Measurements from ENCODE around the gene STRN3. TPM values are rescaled to one million over a fixed set of nuclear protein-coding genes. Genes with fewer than 3 reads are reported as not detected.

The STRN3 gene
- total and polyA plus RNA-seq, 2 of the 8 experiments (the other 6 are each of a cell fraction or from before 2014, with no cell fraction given): 8.7 to 38.1 TPM

DNA sequence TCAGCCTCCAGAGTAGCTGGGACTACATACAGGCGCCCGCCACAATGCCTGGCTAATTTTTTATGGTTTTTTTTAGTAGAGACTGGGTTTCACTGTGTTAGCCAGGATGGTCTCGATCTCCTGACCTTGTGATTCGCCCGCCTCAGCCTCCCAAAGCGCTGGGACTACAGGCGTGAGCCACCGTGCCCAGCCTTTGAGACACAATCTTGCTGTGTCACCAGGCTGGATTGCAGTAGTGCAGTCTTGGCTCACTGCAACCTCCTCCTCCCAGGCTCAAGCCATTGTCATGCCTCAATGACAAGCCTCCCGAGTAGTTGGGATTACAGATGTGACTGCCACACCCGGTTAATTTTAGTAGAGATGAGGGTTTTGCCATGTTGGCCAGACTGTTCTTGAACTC lies 21.3 kb upstream of the STRN3 start:
- H2BK20ac ChIP-seq (ENCODE audit: low read length): no peak overlapping the region
- no peaks in the 10 kb centered on the region for H4K20me1 ChIP-seq (replicated peaks in 1 of 2; ENCODE audit: control insufficient read depth in 1 of 2, insufficient read depth in 2 of 2, low read length in 2 of 2)
- no peak overlapping the region for H3K56ac ChIP-seq (replicated peaks; ENCODE audit: insufficient read length, low read depth, low read length)
- FAIRE-seq: no peak
- POLR2A ChIA-PET (ENCODE audit: partially characterized antibody): interaction anchor here (1.0 kb wide), 1 partner anchor 22 kb away, joined by 4 read pairs; the partner anchor contains the start of genes AP4S1 and STRN3
- H3K4me3 ChIP-seq (ENCODE audit: extremely low read depth in 1 of 4, insufficient read depth in 2 of 4, low read depth in 3 of 4, low read length in 4 of 4): no peak overlapping the region
- H3K27me3 ChIP-seq (replicated peaks in 1 of 4; ENCODE audit: control insufficient read depth in 3 of 4, extremely low read depth in 1 of 4, insufficient read depth in 3 of 4, low read length in 3 of 4): no peaks in the 10 kb centered on the region
- no peak overlapping the region for H2AK5ac ChIP-seq (ENCODE audit: low read depth, low read length)
- no peaks in the 10 kb centered on the region for H3K9me3 ChIP-seq (ENCODE audit: insufficient read depth in 2 of 2, low read depth in 1 of 2, low read length in 1 of 2)
- no peak overlapping the region for H2BK15ac ChIP-seq (ENCODE audit: low read length)
- H3K18ac ChIP-seq (ENCODE audit: extremely low read depth, low read length): no peak overlapping the region
- H2BK120ac ChIP-seq (replicated peaks; ENCODE audit: low read depth, low read length): no peak overlapping the region
- no peaks in the 10 kb centered on the region for H3K36me3 ChIP-seq (ENCODE audit: control insufficient read depth in 2 of 4, insufficient read depth in 4 of 4, low read length in 3 of 4)
- CTCF ChIA-PET (ENCODE audit: partially characterized antibody): interaction anchor here (2.1 kb wide), 1 partner anchor 10 kb away, joined by 7 read pairs; no protein-coding TSS in a partner anchor
- H4K91ac ChIP-seq (replicated peaks; ENCODE audit: insufficient read length, low read length): no peak overlapping the region
- no peak overlapping the region for H3K9ac ChIP-seq (replicated peaks in 1 of 4; ENCODE audit: extremely low read depth in 1 of 4, low read depth in 3 of 4, low read length in 3 of 4)
- no peak overlapping the region for H2BK5ac ChIP-seq (ENCODE audit: low read depth, low read length)
- H3K79me1 ChIP-seq (ENCODE audit: low read depth, low read length): no peaks in the 10 kb centered on the region
- no peak overlapping the region for H4K5ac ChIP-seq (ENCODE audit: insufficient read length, low read depth, low read length)
- no peaks in the 10 kb centered on the region for H3K23me2 ChIP-seq (ENCODE audit: low read depth, low read length)
- H3K4ac ChIP-seq (replicated peaks; ENCODE audit: insufficient read length, low read depth, low read length): no peak overlapping the region
- no peak overlapping the region for H3K27ac ChIP-seq (ENCODE audit: low read depth, low read length)
- no peak overlapping the region for H3K23ac ChIP-seq (ENCODE audit: insufficient read length)
- H3K79me2 ChIP-seq (ENCODE audit: control insufficient read depth in 1 of 2, insufficient read depth in 2 of 2, low read length in 2 of 2): no peaks in the 10 kb centered on the region
- no peak overlapping the region for H2BK12ac ChIP-seq (ENCODE audit: low read depth, low read length)
- DNase-seq (ENCODE audit: low read depth in 1 of 2, low spot score in 2 of 2): no peak
- no peak overlapping the region for H4K8ac ChIP-seq (ENCODE audit: extremely low read depth, insufficient read depth, low read length)
- H2AFZ ChIP-seq (ENCODE audit: low read length): no peak overlapping the region
- H3K4me1 ChIP-seq (replicated peaks in 1 of 4; ENCODE audit: control insufficient read depth in 3 of 4, insufficient read depth in 4 of 4, low read length in 3 of 4): no peaks in the 10 kb centered on the region; a peak in 1 of 7 replicates
- H3K14ac ChIP-seq (ENCODE audit: insufficient read length): no peak overlapping the region
- WGBS, 2 experiments (ENCODE audit: extremely low coverage in 1 of 2, insufficient coverage in 1 of 2, insufficient read length in 1 of 2, insufficient replicate concordance in 2 of 2, low coverage in 1 of 2, low lambda C conversion rate in 2 of 2, missing lambda C conversion rate in 1 of 2): 97% methylated on average over 7 of the region's 10 CpGs; no CpG with 5 or more reads in 1 of the 2 experiments
- H3K4me2 ChIP-seq (ENCODE audit: insufficient read depth in 1 of 2, low read depth in 2 of 2, low read length in 2 of 2): no peak overlapping the region
- TF ChIP-seq JUND (IDR thresholded peaks at IDR 0.05; ENCODE audit: low read length): no peak
- TF ChIP-seq, protein P1, sequence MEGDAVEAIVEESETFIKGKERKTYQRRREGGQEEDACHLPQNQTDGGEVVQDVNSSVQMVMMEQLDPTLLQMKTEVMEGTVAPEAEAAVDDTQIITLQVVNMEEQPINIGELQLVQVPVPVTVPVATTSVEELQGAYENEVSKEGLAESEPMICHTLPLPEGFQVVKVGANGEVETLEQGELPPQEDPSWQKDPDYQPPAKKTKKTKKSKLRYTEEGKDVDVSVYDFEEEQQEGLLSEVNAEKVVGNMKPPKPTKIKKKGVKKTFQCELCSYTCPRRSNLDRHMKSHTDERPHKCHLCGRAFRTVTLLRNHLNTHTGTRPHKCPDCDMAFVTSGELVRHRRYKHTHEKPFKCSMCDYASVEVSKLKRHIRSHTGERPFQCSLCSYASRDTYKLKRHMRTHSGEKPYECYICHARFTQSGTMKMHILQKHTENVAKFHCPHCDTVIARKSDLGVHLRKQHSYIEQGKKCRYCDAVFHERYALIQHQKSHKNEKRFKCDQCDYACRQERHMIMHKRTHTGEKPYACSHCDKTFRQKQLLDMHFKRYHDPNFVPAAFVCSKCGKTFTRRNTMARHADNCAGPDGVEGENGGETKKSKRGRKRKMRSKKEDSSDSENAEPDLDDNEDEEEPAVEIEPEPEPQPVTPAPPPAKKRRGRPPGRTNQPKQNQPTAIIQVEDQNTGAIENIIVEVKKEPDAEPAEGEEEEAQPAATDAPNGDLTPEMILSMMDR (IDR thresholded peaks at IDR 0.05; ENCODE audit: control extremely low read depth in 1 of 3, insufficient read depth in 1 of 3, low read depth in 1 of 3, low read length in 3 of 3): no peak
- TF ChIP-seq KDM1A (IDR thresholded peaks at IDR 0.05; ENCODE audit: borderline replicate concordance, low read length): no peak
- no peak for TF ChIP-seq SUZ12 (IDR thresholded peaks at IDR 0.05; ENCODE audit: low read length)
- TF ChIP-seq TCF12 (IDR thresholded peaks at IDR 0.05; ENCODE audit: low read depth, low read length): no peak
- no peak for TF ChIP-seq HDAC6 (IDR thresholded peaks at IDR 0.05; ENCODE audit: low read depth, low read length)
- no peak for TF ChIP-seq RBBP5 (IDR thresholded peaks at IDR 0.05; ENCODE audit: borderline replicate concordance, low read depth, low read length)
- no peak for TF ChIP-seq TAF1 (IDR thresholded peaks at IDR 0.05; ENCODE audit: low read depth, low read length)
- TF ChIP-seq TEAD4 (IDR thresholded peaks at IDR 0.05; ENCODE audit: low read depth, low read length): no peak
- TF ChIP-seq, protein P2, sequence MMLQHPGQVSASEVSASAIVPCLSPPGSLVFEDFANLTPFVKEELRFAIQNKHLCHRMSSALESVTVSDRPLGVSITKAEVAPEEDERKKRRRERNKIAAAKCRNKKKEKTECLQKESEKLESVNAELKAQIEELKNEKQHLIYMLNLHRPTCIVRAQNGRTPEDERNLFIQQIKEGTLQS (IDR thresholded peaks at IDR 0.05; ENCODE audit: insufficient read depth, low read depth, low read length): no peak
- TF ChIP-seq SAP30 (IDR thresholded peaks at IDR 0.05; ENCODE audit: insufficient read depth, insufficient replicate concordance, low read length): no peak

All from H1 (cell line).